ENCODE data around the gene RING1. TPM values are rescaled to one million over a fixed set of nuclear protein-coding genes. Genes with fewer than 3 reads are reported as not detected.

Gene RING1
- total RNA-seq, 1 experiment from 2014 or later = 45.9 TPM

- no TSS peak for BruUV-seq (replicated peaks)
- CTCF ChIA-PET = no interaction called here
- Histone ChIP-seq H3K79me2 (ENCODE audit: insufficient read depth, low read length) (no peaks in the 10 kb centered on the region), H3K9ac (ENCODE audit: low read length) (no peak overlapping the region), H3K9me3 (ENCODE audit: control insufficient read depth in 1 of 2, insufficient read depth in 1 of 2, low read depth in 1 of 2, low read length in 2 of 2) (no peaks in the 10 kb centered on the region), H3K27me3 (ENCODE audit: insufficient read depth, low read length) (no peaks in the 10 kb centered on the region), H3K36me3 (ENCODE audit: control insufficient read depth in 1 of 2, insufficient read depth in 2 of 2, low read length in 2 of 2) (no peaks in the 10 kb centered on the region), H3K4me2 (ENCODE audit: low read length) (no peak overlapping the region), H3K27ac (ENCODE audit: low read depth, low read length) (no peak overlapping the region), H3K4me3 (replicated peaks in 1 of 2; ENCODE audit: low read depth in 1 of 2, low read length in 2 of 2) (no peak overlapping the region), H3K4me1 (ENCODE audit: control insufficient read depth in 1 of 2, insufficient read depth in 2 of 2, low read length in 2 of 2) (peaks cover 11 to 29% of the 10 kb centered on the region in 2 experiments), H2AFZ (ENCODE audit: low read depth, low read length, poor library complexity, severe bottlenecking) (no peak overlapping the region), H4K20me1 (ENCODE audit: insufficient read depth) (no peaks in the 10 kb centered on the region), H3K9me2 (ENCODE audit: insufficient read depth) (no peaks in the 10 kb centered on the region)
- intact Hi-C loops (cut with micrococcal nuclease) = no loop called here
- TF ChIP-seq, protein P1, sequence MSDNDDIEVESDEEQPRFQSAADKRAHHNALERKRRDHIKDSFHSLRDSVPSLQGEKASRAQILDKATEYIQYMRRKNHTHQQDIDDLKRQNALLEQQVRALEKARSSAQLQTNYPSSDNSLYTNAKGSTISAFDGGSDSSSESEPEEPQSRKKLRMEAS (IDR thresholded peaks at IDR 0.05) = no peak
- TF ChIP-seq SP1 (IDR thresholded peaks at IDR 0.05; ENCODE audit: low read depth) (no peak), SIN3A (IDR thresholded peaks at IDR 0.05; ENCODE audit: low read depth) (no peak), EZH2phosphoT487 (IDR thresholded peaks at IDR 0.05; ENCODE audit: borderline replicate concordance) (no peak)
- ATAC-seq (no peak), DNase-seq (ENCODE audit: low read depth, low spot score) (no peak)
- RAD21 ChIA-PET (ENCODE audit: low non-redundant PET in 1 of 2, low total read pairs in 2 of 2, uncharacterized antibody in 2 of 2, unreplicated experiment in 2 of 2) = no interaction called here
- POLR2A ChIA-PET = no interaction called here
These were observed 44.1 kb upstream of the RING1 start for GRCh38 chr6:33164176-33164575.

- H3K27me3 ChIP-seq (ENCODE audit: insufficient read depth, low read length) = no peaks in the 10 kb centered on the region
- H2AFZ ChIP-seq (ENCODE audit: low read depth, low read length, poor library complexity, severe bottlenecking) = no peak overlapping the region
- H3K9me3 ChIP-seq (ENCODE audit: control insufficient read depth in 1 of 2, insufficient read depth in 1 of 2, low read depth in 1 of 2, low read length in 2 of 2) = no peaks in the 10 kb centered on the region
- intact Hi-C loops (cut with micrococcal nuclease) = no loop called here
- H4K20me1 ChIP-seq (ENCODE audit: insufficient read depth) = no peaks in the 10 kb centered on the region
- no peaks in the 10 kb centered on the region for H3K79me2 ChIP-seq (ENCODE audit: insufficient read depth, low read length)
- ChIA-PET POLR2A (no interaction called here), RAD21 (ENCODE audit: low non-redundant PET in 1 of 2, low total read pairs in 2 of 2, uncharacterized antibody in 2 of 2, unreplicated experiment in 2 of 2) (no interaction called here), CTCF (no interaction called here)
- H3K4me1 ChIP-seq (ENCODE audit: control insufficient read depth in 1 of 2, insufficient read depth in 2 of 2, low read length in 2 of 2) = peaks cover 11 to 29% of the 10 kb centered on the region in 2 experiments
- H3K4me3 ChIP-seq (replicated peaks in 1 of 2; ENCODE audit: low read depth in 1 of 2, low read length in 2 of 2) = no peak overlapping the region
- DNase-seq (ENCODE audit: low read depth, low spot score) (no peak), ATAC-seq (no peak)
- no TSS peak for BruUV-seq (replicated peaks)
- H3K36me3 ChIP-seq (ENCODE audit: control insufficient read depth in 1 of 2, insufficient read depth in 2 of 2, low read length in 2 of 2) = no peaks in the 10 kb centered on the region
- H3K4me2 ChIP-seq (ENCODE audit: low read length) = no peak overlapping the region
- TF ChIP-seq RAD21 (IDR thresholded peaks at IDR 0.05; ENCODE audit: low read depth) (no peak), SP1 (IDR thresholded peaks at IDR 0.05; ENCODE audit: low read depth) (no peak), ATF3 (IDR thresholded peaks at IDR 0.05) (no peak), JUND (IDR thresholded peaks at IDR 0.05) (no peak), TCF7L2 (IDR thresholded peaks at IDR 0.05; ENCODE audit: borderline replicate concordance, extremely low read depth, insufficient read depth, insufficient read length) (no peak), YY1 (IDR thresholded peaks at IDR 0.05; ENCODE audit: extremely low read depth, insufficient replicate concordance, low read depth, low read length) (no peak), CBX3 (IDR thresholded peaks at IDR 0.05; ENCODE audit: low read depth) (no peak), FOSL1 (IDR thresholded peaks at IDR 0.05; ENCODE audit: low read depth) (no peak)
- TF ChIP-seq, protein P1 (IDR thresholded peaks at IDR 0.05) = no peak
- no peak overlapping the region for H3K27ac ChIP-seq (ENCODE audit: low read depth, low read length)
- H3K9ac ChIP-seq (ENCODE audit: low read length) = no peak overlapping the region
- H3K9me2 ChIP-seq (ENCODE audit: insufficient read depth) = no peaks in the 10 kb centered on the region
These were observed 43.5 kb upstream of the RING1 start for GRCh38 chr6:33164665-33165373.

Measured in HCT116 (cell line).